GM23338 (cell line): ENCODE results near the gene COL4A6. TPM values are rescaled to one million over a fixed set of nuclear protein-coding genes. Genes with fewer than 3 reads are reported as not detected.

ENCODE experiments used
- ATAC-seq: fragments of 200-7000 bp; cut with Tn5 transposase; 3 replicates; pipeline ENCODE4 v1.9.1; 2020
- DNase-seq: peaks from one replicate; pipeline ENCODE4 v3.0.0-alpha.2; 2015; ENCODE audit warnings: low spot score
- H2AFZ ChIP-seq: fragments of 200-600 bp; sonication (generic); 2 replicates; pipeline ENCODE4 v1.8.0; 2016; ENCODE audit warnings: antibody characterized with exemption, mild to moderate bottlenecking, moderate library complexity
- H3F3A ChIP-seq: fragments of 200-600 bp; sonication (generic); replicated peaks from 2 replicates; pipeline ENCODE4 v1.8.0; 2017; ENCODE audit warnings: antibody characterized with exemption, mixed run types, low read depth
- H3K27ac ChIP-seq: fragments of 200-600 bp; sonication (generic); 2 replicates; pipeline ENCODE4 v1.6.1; 2016; ENCODE audit warnings: low read depth
- H3K27me3 ChIP-seq: fragments of 200-600 bp; sonication (generic); 2 replicates; pipeline ENCODE4 v1.8.0; 2016; ENCODE audit warnings: mild to moderate bottlenecking, mixed run types, moderate library complexity; ENCODE audit not compliant: insufficient read depth
- H3K36me3 ChIP-seq: fragments of 200-600 bp; sonication (generic); 2 replicates; pipeline ENCODE4 v1.8.0; 2016; ENCODE audit warnings: mild to moderate bottlenecking; ENCODE audit not compliant: insufficient read depth
- H3K4me1 ChIP-seq: fragments of 200-600 bp; sonication (generic); 2 replicates; pipeline ENCODE4 v1.8.0; 2016; ENCODE audit warnings: mild to moderate bottlenecking, moderate library complexity; ENCODE audit not compliant: insufficient read depth
- H3K4me2 ChIP-seq: fragments of 200-600 bp; sonication (generic); 2 replicates; pipeline ENCODE4 v1.7.1; 2017; ENCODE audit warnings: mixed run types
- H3K4me3 ChIP-seq: fragments of 200-600 bp; sonication (generic); 2 replicates; pipeline ENCODE4 v1.6.1; 2016; ENCODE audit warnings: mixed run types
- H3K79me2 ChIP-seq: fragments of 200-600 bp; sonication (generic); replicated peaks from 2 replicates; pipeline ENCODE4 v1.8.0; 2017; ENCODE audit warnings: mild to moderate bottlenecking; ENCODE audit not compliant: insufficient read depth
- H3K9me2 ChIP-seq: fragments of 200-600 bp; sonication (generic); 2 replicates; pipeline ENCODE4 v1.8.0; 2017; ENCODE audit not compliant: insufficient read depth
- H4K20me1 ChIP-seq: fragments of 200-600 bp; sonication (generic); replicated peaks from 2 replicates; pipeline ENCODE4 v1.8.0; 2017; ENCODE audit warnings: mild to moderate bottlenecking; ENCODE audit not compliant: insufficient read depth
- H3K27ac Mint-ChIP-seq: 2 replicates; pipeline ENCODE4 v1.8.0; 2020; ENCODE audit warnings: inconsistent platforms, mild to moderate bottlenecking, moderate library complexity, mixed read lengths
- H3K27me3 Mint-ChIP-seq: 3 replicates; pipeline ENCODE4 v1.8.0; 2022; ENCODE audit warnings: low read depth, mild to moderate bottlenecking, moderate library complexity, mixed read lengths, inconsistent platforms; ENCODE audit not compliant: insufficient read depth, poor library complexity
- H3K36me3 Mint-ChIP-seq: 3 replicates; pipeline ENCODE4 v1.8.0; 2021; ENCODE audit warnings: low read depth, mild to moderate bottlenecking, inconsistent platforms, moderate library complexity, mixed read lengths
- H3K4me1 Mint-ChIP-seq: 3 replicates; pipeline ENCODE4 v1.8.0; 2020; ENCODE audit warnings: mild to moderate bottlenecking, inconsistent platforms, mixed read lengths
- H3K4me3 Mint-ChIP-seq: 3 replicates; pipeline ENCODE4 v1.8.0; 2021; ENCODE audit warnings: moderate library complexity, mild to moderate bottlenecking, inconsistent platforms, mixed read lengths
- H3K9me3 Mint-ChIP-seq: 3 replicates; pipeline ENCODE4 v1.8.0; 2020; ENCODE audit warnings: moderate library complexity, mild to moderate bottlenecking, inconsistent platforms, mixed read lengths
- CREB1 ChIP-seq: fragments of 250-450 bp; sonication (Bioruptor Pico); IDR thresholded peaks from 2 replicates; pipeline ENCODE4 v1.5.0; 2020; ENCODE audit warnings: low read depth, mild to moderate bottlenecking, moderate library complexity
- ETS1 ChIP-seq: IDR thresholded peaks from 2 replicates; pipeline ENCODE4 v1.6.1; 2016; ENCODE audit warnings: antibody characterized with exemption
- EZH2 ChIP-seq: fragments of 200-600 bp; sonication (generic); IDR thresholded peaks from one replicate; pipeline ENCODE4 v1.8.0; 2017; ENCODE audit warnings: antibody characterized with exemption, mild to moderate bottlenecking, low read depth; ENCODE audit not compliant: unreplicated experiment
- EZH2phosphoT487 ChIP-seq: fragments of 200-600 bp; sonication (generic); IDR thresholded peaks from one replicate; pipeline ENCODE4 v1.8.1; 2018; ENCODE audit warnings: antibody characterized with exemption; ENCODE audit not compliant: unreplicated experiment
- NANOG ChIP-seq: IDR thresholded peaks from 2 replicates; pipeline ENCODE4 v1.6.1; 2016; ENCODE audit warnings: antibody characterized with exemption, borderline replicate concordance
- STAT1 ChIP-seq: IDR thresholded peaks from one replicate; pipeline ENCODE4 v1.6.1; 2016; ENCODE audit warnings: antibody characterized with exemption; ENCODE audit not compliant: unreplicated experiment
- ZNF331 ChIP-seq: fragments of 250-450 bp; sonication (Bioruptor Pico); IDR thresholded peaks from 2 replicates; pipeline ENCODE4 v1.5.0; 2020; ENCODE audit warnings: low read depth, mild to moderate bottlenecking, moderate library complexity
- ZNF462 ChIP-seq: fragments of 250-450 bp; sonication (Bioruptor Pico); IDR thresholded peaks from 2 replicates; pipeline ENCODE4 v1.5.0; 2020; ENCODE audit warnings: mild to moderate bottlenecking, moderate library complexity
- polyA plus RNA-seq: library from polyadenylated mRNA; unstranded; fragments of >200 nt; fragmentation: Nextera tagmentation; extraction: Ambion mirVana; gene quantifications from 2 replicates; pipeline ENCODE4 v1.2.1, GENCODE V29; 2016
- total RNA-seq: library from RNA; depleted of rRNA; stranded (reverse); fragments of >200 nt; shearing (Covaris generic); gene quantifications from 2 replicates; pipeline ENCODE4 v1.2.3, GENCODE V29; 2014
- TF ChIP-seq, protein P1 (sequence below), 2 experiments: fragments of 200-600 bp in 1 of 2; sonication (generic) in 1 of 2; conservative IDR thresholded peaks; 2 replicates each; pipeline versions ENCODE4 v1.5.1 to v1.6.1; 2016 to 2017; ENCODE audit warnings: antibody characterized with exemption in 2 of 2, low read depth in 2 of 2, mild to moderate bottlenecking in 2 of 2, moderate library complexity in 1 of 2

COL4A6 gene
- total and polyA plus RNA-seq, 2 experiments from 2014 or later, result 4.1 to 15.2 TPM

- no peaks in the 10 kb centered on the region; the same call in 2 of the 3 replicates for H3K36me3 Mint-ChIP-seq
- no peak for DNase-seq
Observed at GRCh38 chrX:108268434-108269080, 169.7 kb downstream of the COL4A6 start.

More at GRCh38 chrX:108268434-108269080, 169.7 kb downstream of the COL4A6 start:
- Histone ChIP-seq H3K27me3 (no peaks in the 10 kb centered on the region), H3F3A (no peaks in the 10 kb centered on the region), H3K4me2 (no peak overlapping the region), H2AFZ (no peak overlapping the region), H3K79me2 (no peaks in the 10 kb centered on the region), H3K4me3 (no peak overlapping the region), H4K20me1 (no peaks in the 10 kb centered on the region), H3K27ac (no peak overlapping the region), H3K4me1 (no peaks in the 10 kb centered on the region), H3K9me2 (no peaks in the 10 kb centered on the region), H3K36me3 (no peaks in the 10 kb centered on the region)
- H3K4me1 Mint-ChIP-seq, result no peaks in the 10 kb centered on the region; the same call in 2 of the 3 replicates
- no peak for ATAC-seq
- H3K27ac Mint-ChIP-seq, result no peak overlapping the region
- TF ChIP-seq, protein P1, sequence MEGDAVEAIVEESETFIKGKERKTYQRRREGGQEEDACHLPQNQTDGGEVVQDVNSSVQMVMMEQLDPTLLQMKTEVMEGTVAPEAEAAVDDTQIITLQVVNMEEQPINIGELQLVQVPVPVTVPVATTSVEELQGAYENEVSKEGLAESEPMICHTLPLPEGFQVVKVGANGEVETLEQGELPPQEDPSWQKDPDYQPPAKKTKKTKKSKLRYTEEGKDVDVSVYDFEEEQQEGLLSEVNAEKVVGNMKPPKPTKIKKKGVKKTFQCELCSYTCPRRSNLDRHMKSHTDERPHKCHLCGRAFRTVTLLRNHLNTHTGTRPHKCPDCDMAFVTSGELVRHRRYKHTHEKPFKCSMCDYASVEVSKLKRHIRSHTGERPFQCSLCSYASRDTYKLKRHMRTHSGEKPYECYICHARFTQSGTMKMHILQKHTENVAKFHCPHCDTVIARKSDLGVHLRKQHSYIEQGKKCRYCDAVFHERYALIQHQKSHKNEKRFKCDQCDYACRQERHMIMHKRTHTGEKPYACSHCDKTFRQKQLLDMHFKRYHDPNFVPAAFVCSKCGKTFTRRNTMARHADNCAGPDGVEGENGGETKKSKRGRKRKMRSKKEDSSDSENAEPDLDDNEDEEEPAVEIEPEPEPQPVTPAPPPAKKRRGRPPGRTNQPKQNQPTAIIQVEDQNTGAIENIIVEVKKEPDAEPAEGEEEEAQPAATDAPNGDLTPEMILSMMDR (conservative IDR thresholded peaks at IDR 0.05; ENCODE audit: low read depth in 2 of 2), result no peak
- TF ChIP-seq NANOG (no peak), EZH2phosphoT487 (no peak), CREB1 (no peak), ZNF462 (CRISPR knock-in tag) (no peak), EZH2 (no peak), STAT1 (no peak), ZNF331 (CRISPR knock-in tag) (no peak), ETS1 (no peak)
- no peaks in the 10 kb centered on the region; the same call in 2 of the 3 replicates for H3K9me3 Mint-ChIP-seq
- no peak overlapping the region for H3K4me3 Mint-ChIP-seq
- peaks cover 2% of the 10 kb centered on the region for H3K27me3 Mint-ChIP-seq
